ENCODE measurements around the gene ABHD15.

ABHD15 gene

GRCh38 chr17:29589524-29590410 is 22.9 kb upstream of the ABHD15 start, which contains the start of gene GIT1:
TSS of gene GIT1 (minus strand) at chr17:29589648. CDS start at chr17:29589378, 270 bp downstream.
- H3K4me3 ChIP-seq (ENCODE audit: low read depth, low read length): peak within 1 kb of the TSS; percentile 74
- TF ChIP-seq, protein P1, sequence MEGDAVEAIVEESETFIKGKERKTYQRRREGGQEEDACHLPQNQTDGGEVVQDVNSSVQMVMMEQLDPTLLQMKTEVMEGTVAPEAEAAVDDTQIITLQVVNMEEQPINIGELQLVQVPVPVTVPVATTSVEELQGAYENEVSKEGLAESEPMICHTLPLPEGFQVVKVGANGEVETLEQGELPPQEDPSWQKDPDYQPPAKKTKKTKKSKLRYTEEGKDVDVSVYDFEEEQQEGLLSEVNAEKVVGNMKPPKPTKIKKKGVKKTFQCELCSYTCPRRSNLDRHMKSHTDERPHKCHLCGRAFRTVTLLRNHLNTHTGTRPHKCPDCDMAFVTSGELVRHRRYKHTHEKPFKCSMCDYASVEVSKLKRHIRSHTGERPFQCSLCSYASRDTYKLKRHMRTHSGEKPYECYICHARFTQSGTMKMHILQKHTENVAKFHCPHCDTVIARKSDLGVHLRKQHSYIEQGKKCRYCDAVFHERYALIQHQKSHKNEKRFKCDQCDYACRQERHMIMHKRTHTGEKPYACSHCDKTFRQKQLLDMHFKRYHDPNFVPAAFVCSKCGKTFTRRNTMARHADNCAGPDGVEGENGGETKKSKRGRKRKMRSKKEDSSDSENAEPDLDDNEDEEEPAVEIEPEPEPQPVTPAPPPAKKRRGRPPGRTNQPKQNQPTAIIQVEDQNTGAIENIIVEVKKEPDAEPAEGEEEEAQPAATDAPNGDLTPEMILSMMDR (conservative IDR thresholded peaks at IDR 0.05; ENCODE audit: low read depth, low read length): no peak
- DNase-seq (ENCODE audit: low read depth): peak; percentile 79

- TF ChIP-seq, protein P1 (conservative IDR thresholded peaks at IDR 0.05; ENCODE audit: low read depth, low read length): no peak
- DNase-seq (ENCODE audit: low read depth): peak; percentile 41
Measured at GRCh38 chr17:29588562-29589411, 21.9 kb upstream of the ABHD15 start.

DNA sequence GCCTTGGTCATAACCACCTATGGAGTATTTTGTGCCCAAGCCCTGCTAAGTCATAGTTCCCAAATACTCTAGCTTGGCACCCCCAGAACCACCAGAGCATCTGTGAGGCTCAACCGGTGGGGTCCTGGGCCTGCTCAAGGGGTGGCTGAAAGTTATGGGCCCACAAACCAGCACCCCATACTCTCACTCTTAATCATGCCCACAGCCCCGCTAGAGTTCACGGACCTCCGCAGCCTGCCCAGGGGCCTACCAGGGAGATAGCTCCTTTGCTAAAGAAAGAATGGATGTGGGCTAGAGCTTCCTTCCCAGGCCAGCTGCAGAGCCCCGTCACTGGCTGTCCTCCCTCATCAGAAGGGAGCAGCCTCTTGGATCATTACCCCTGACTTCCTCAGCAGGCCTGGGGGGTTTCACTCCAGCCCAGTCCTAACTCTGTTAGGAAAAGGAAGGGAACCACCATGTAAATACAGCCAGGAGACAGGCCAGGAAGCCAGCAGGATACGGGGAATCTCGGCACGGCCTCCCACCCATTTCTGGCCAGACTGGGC is 21.3 kb upstream of the ABHD15 start:
- peak overlapping the region; percentile 74 for H3K4me3 ChIP-seq (ENCODE audit: low read depth, low read length)
- TF ChIP-seq, protein P1 (conservative IDR thresholded peaks at IDR 0.05; ENCODE audit: low read depth, low read length): no peak
- DNase-seq (ENCODE audit: low read depth): no peak

More at GRCh38 chr17:29588562-29589411, 21.9 kb upstream of the ABHD15 start:
- H3K4me3 ChIP-seq (ENCODE audit: low read depth, low read length): peak overlapping the region; percentile 74

GRCh38 chr17:29587591-29587990 is 20.8 kb upstream of the ABHD15 start:
- peak overlapping the region; percentile 74 for H3K4me3 ChIP-seq (ENCODE audit: low read depth, low read length)
- TF ChIP-seq, protein P1 (conservative IDR thresholded peaks at IDR 0.05; ENCODE audit: low read depth, low read length): no peak
- no peak for DNase-seq (ENCODE audit: low read depth)

GRCh38 chr17:29586676-29587469 is 20.0 kb upstream of the ABHD15 start:
- TF ChIP-seq, protein P1 (conservative IDR thresholded peaks at IDR 0.05; ENCODE audit: low read depth, low read length): no peak
- no peak overlapping the region for H3K4me3 ChIP-seq (ENCODE audit: low read depth, low read length)
- DNase-seq (ENCODE audit: low read depth): no peak

- peak; percentile 34 for DNase-seq (ENCODE audit: low read depth)
- TF ChIP-seq, protein P1 (conservative IDR thresholded peaks at IDR 0.05; ENCODE audit: low read depth, low read length): peak; percentile 54
- H3K4me3 ChIP-seq (ENCODE audit: low read depth, low read length): no peak overlapping the region
Measured at GRCh38 chr17:29585080-29585751, 18.4 kb upstream of the ABHD15 start.

Measured in choroid plexus epithelial cell (primary cell).